SH-SY5Y (cell line): ENCODE data around the gene CORIN.

Experiments
- GATA2 ChIP-seq: IDR thresholded peaks from 2 replicates; pipeline ENCODE4 v1.6.1; 2011; ENCODE audit warnings: mild to moderate bottlenecking, low read depth, low read length
- GATA3 ChIP-seq: IDR thresholded peaks from 2 replicates; pipeline ENCODE4 v1.6.1; 2011; ENCODE audit warnings: low read depth, mild to moderate bottlenecking, low read length, moderate library complexity

DNA sequence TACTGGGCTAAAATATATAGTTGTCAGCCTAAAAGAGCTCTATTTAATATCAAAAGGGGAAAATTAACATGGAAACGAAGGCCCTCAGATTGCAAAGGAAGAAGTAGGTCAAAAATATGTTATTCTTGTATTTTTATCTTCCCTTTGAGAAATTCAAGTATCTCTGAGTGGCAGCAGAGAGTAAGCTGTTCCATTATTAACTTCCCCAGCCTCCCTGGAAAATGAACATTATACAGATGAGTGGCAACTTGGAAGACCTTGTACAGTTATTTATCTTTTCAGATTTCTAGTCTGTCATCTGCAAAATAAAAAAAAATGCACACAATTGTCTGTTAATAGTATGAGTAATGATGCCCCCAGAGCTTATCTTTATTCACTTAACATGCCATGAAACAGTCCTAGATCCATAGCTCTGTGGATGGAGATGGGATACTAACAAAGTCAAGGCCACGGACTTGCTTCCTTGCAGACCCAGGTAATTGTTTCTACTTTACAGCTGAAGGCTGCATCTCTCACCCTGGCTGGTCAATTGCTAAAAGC, 93.0 kb downstream of the CORIN start:
- TF ChIP-seq GATA2: no peak
- TF ChIP-seq GATA3: no peak
